ENCODE data around the gene ETS1. TPM values are rescaled to one million over a fixed set of nuclear protein-coding genes. Genes with fewer than 3 reads are reported as not detected.

ETS1 gene
- total RNA-seq, 2 experiments from 2014 or later = 436 to 444 TPM

GRCh38 chr11:128530118-128531074 is 57.0 kb downstream of the ETS1 start:
- DNase-seq = no peak
- no peaks in the 10 kb centered on the region for H3K9me3 Mint-ChIP-seq
- no peak overlapping the region for H3K27ac Mint-ChIP-seq
- no peaks in the 10 kb centered on the region for H3K27me3 Mint-ChIP-seq
- H3K4me3 Mint-ChIP-seq = no peak overlapping the region
- POLR2A ChIA-PET = no interaction called here
- intact Hi-C loops (cut with micrococcal nuclease) = no loop called here
- CTCF ChIA-PET = interaction anchor here (0.5 to 1.3 kb wide), 2 partner anchors 99 to 493 kb away, joined by 3 read pairs; no protein-coding TSS in a partner anchor
- H3K36me3 Mint-ChIP-seq = no peaks in the 10 kb centered on the region
- H3K4me1 Mint-ChIP-seq (ENCODE audit: low read depth) = peaks cover 60% of the 10 kb centered on the region

- intact Hi-C loops (cut with micrococcal nuclease) = loop anchor here (1.0 to 5.0 kb wide), 3 partner anchors 16 to 491 kb away; no protein-coding TSS in a partner anchor
- Mint-ChIP-seq H3K27ac (peak overlapping the region; percentile 26), H3K4me1 (ENCODE audit: low read depth) (peaks cover 65% of the 10 kb centered on the region), H3K9me3 (no peaks in the 10 kb centered on the region), H3K4me3 (no peak overlapping the region), H3K36me3 (no peaks in the 10 kb centered on the region), H3K27me3 (no peaks in the 10 kb centered on the region)
- DNase-seq = no peak
- CTCF ChIA-PET = interaction anchor here (0.6 to 1.5 kb wide), 3 partner anchors 104 to 303 kb away, joined by 3 to 5 read pairs (median 5); no protein-coding TSS in a partner anchor
- POLR2A ChIA-PET = interaction anchor here (1.7 kb wide), 1 partner anchor 239 kb away, joined by 4 read pairs; no protein-coding TSS in a partner anchor
These were observed 59.1 kb downstream of the ETS1 start for GRCh38 chr11:128528294-128528693.

- no peak for DNase-seq
- Mint-ChIP-seq H3K27ac (peak overlapping the region; percentile 96), H3K36me3 (peaks cover 1% of the 10 kb centered on the region), H3K27me3 (no peaks in the 10 kb centered on the region), H3K4me3 (no peak overlapping the region), H3K4me1 (ENCODE audit: low read depth) (peaks cover 68% of the 10 kb centered on the region), H3K9me3 (no peaks in the 10 kb centered on the region)
- CTCF ChIA-PET = interaction anchor here (0.6 to 2.0 kb wide), 3 partner anchors 104 to 369 kb away, joined by 3 to 29 read pairs (median 3); no protein-coding TSS in a partner anchor
- POLR2A ChIA-PET = interaction anchor here (2.7 to 20.0 kb wide), 3 partner anchors 21 to 34 kb away, joined by 13 to 600 read pairs (median 35); no protein-coding TSS in a partner anchor
- intact Hi-C loops (cut with micrococcal nuclease) = loop anchor here (5.0 kb wide), 2 partner anchors 305 to 490 kb away; no protein-coding TSS in a partner anchor
These were observed 60.3 kb downstream of the ETS1 start for GRCh38 chr11:128527046-128527445.

- ChIA-PET CTCF (interaction anchor here (0.6 to 3.8 kb wide), 15 partner anchors 16 to 353 kb away, joined by 3 to 29 read pairs (median 3); no protein-coding TSS in a partner anchor), POLR2A (interaction anchor here (0.6 to 20.0 kb wide), 30 partner anchors 17 to 487 kb away, joined by 3 to 600 read pairs (median 5); no protein-coding TSS in a partner anchor)
- peaks cover 68% of the 10 kb centered on the region for H3K4me1 Mint-ChIP-seq (ENCODE audit: low read depth)
- peak overlapping the region; percentile 96 for H3K27ac Mint-ChIP-seq
- DNase-seq = peak; percentile 53
- no peaks in the 10 kb centered on the region for H3K9me3 Mint-ChIP-seq
- no peaks in the 10 kb centered on the region for H3K27me3 Mint-ChIP-seq
- intact Hi-C loops (cut with micrococcal nuclease) = loop anchor here (1.0 to 5.0 kb wide), 8 partner anchors 26 to 488 kb away; partner anchors contain the start of gene FLI1
- peak overlapping the region; percentile 20 for H3K4me3 Mint-ChIP-seq
- H3K36me3 Mint-ChIP-seq = peaks cover 12% of the 10 kb centered on the region
These were observed 61.7 kb downstream of the ETS1 start for GRCh38 chr11:128525411-128526243.

- Mint-ChIP-seq H3K27me3 (no peaks in the 10 kb centered on the region), H3K36me3 (peaks cover 26% of the 10 kb centered on the region), H3K4me1 (ENCODE audit: low read depth) (peaks cover 56% of the 10 kb centered on the region), H3K9me3 (no peaks in the 10 kb centered on the region), H3K4me3 (peak overlapping the region; percentile 97), H3K27ac (peak overlapping the region; percentile 96)
- DNase-seq = no peak
- CTCF ChIA-PET = interaction anchor here (1.2 to 3.8 kb wide), 4 partner anchors 28 to 108 kb away, joined by 3 to 17 read pairs (median 8); no protein-coding TSS in a partner anchor
- POLR2A ChIA-PET = interaction anchor here (1.0 to 20.0 kb wide), 15 partner anchors 19 to 306 kb away, joined by 3 to 600 read pairs (median 12); no protein-coding TSS in a partner anchor
- intact Hi-C loops (cut with micrococcal nuclease) = loop anchor here (2.0 kb wide), 1 partner anchor 171 kb away; the partner anchor contains the start of gene FLI1
These were observed 63.2 kb downstream of the ETS1 start for GRCh38 chr11:128524172-128524571.

- CTCF ChIA-PET = interaction anchor here (0.7 to 3.8 kb wide), 10 partner anchors 14 to 202 kb away, joined by 3 to 17 read pairs (median 4); partner anchors contain the start of gene FLI1
These were observed 63.7 kb downstream of the ETS1 start for GRCh38 chr11:128523641-128524040.

GRCh38 chr11:128522943-128523518 is 64.3 kb downstream of the ETS1 start:
- H3K27me3 Mint-ChIP-seq = no peaks in the 10 kb centered on the region
- H3K4me1 Mint-ChIP-seq (ENCODE audit: low read depth) = peaks cover 45% of the 10 kb centered on the region
- intact Hi-C loops (cut with micrococcal nuclease) = loop anchor here (1.0 to 2.0 kb wide), 8 partner anchors 16 to 472 kb away; no protein-coding TSS in a partner anchor
- H3K9me3 Mint-ChIP-seq = no peaks in the 10 kb centered on the region
- POLR2A ChIA-PET = interaction anchor here (0.6 to 20.0 kb wide), 29 partner anchors 18 to 307 kb away, joined by 3 to 600 read pairs (median 4); no protein-coding TSS in a partner anchor
- CTCF ChIA-PET = interaction anchor here (0.7 to 3.8 kb wide), 11 partner anchors 14 to 234 kb away, joined by 3 to 17 read pairs (median 4); partner anchors contain the start of gene FLI1
- DNase-seq = peak; percentile 84
- H3K4me3 Mint-ChIP-seq = peak overlapping the region; percentile 97
- peak overlapping the region; percentile 96 for H3K27ac Mint-ChIP-seq
- peaks cover 38% of the 10 kb centered on the region for H3K36me3 Mint-ChIP-seq

More at GRCh38 chr11:128523641-128524040, 63.7 kb downstream of the ETS1 start:
- POLR2A ChIA-PET = interaction anchor here (0.8 to 20.0 kb wide), 22 partner anchors 18 to 307 kb away, joined by 3 to 600 read pairs (median 4); no protein-coding TSS in a partner anchor
- Mint-ChIP-seq H3K4me3 (peak overlapping the region; percentile 97), H3K9me3 (no peaks in the 10 kb centered on the region), H3K4me1 (ENCODE audit: low read depth) (peaks cover 51% of the 10 kb centered on the region), H3K36me3 (peaks cover 32% of the 10 kb centered on the region), H3K27me3 (no peaks in the 10 kb centered on the region), H3K27ac (peak overlapping the region; percentile 96)
- intact Hi-C loops (cut with micrococcal nuclease) = loop anchor here (1.0 to 2.0 kb wide), 8 partner anchors 17 to 472 kb away; partner anchors contain the start of gene FLI1
- no peak for DNase-seq

- ChIA-PET CTCF (interaction anchor here (0.8 to 20.7 kb wide), 9 partner anchors 13 to 308 kb away, joined by 3 to 264 read pairs (median 4); partner anchors contain the start of gene FLI1), POLR2A (interaction anchor here (0.7 to 22.3 kb wide), 34 partner anchors 17 to 308 kb away, joined by 3 to 600 read pairs (median 6); no protein-coding TSS in a partner anchor)
- Mint-ChIP-seq H3K4me3 (peak overlapping the region; percentile 97), H3K36me3 (peaks cover 45% of the 10 kb centered on the region), H3K4me1 (ENCODE audit: low read depth) (peaks cover 42% of the 10 kb centered on the region), H3K27me3 (no peaks in the 10 kb centered on the region), H3K9me3 (no peaks in the 10 kb centered on the region), H3K27ac (peak overlapping the region; percentile 96)
- intact Hi-C loops (cut with micrococcal nuclease) = loop anchor here (1.0 to 2.0 kb wide), 4 partner anchors 15 to 197 kb away; no protein-coding TSS in a partner anchor
- DNase-seq = peak; percentile 94
These were observed 65.1 kb downstream of the ETS1 start for GRCh38 chr11:128522055-128522942.

- peak; percentile 42 for DNase-seq
- H3K27ac Mint-ChIP-seq = peak overlapping the region; percentile 96
- peaks cover 51% of the 10 kb centered on the region for H3K36me3 Mint-ChIP-seq
- intact Hi-C loops (cut with micrococcal nuclease) = loop anchor here (1.0 to 2.0 kb wide), 4 partner anchors 15 to 197 kb away; no protein-coding TSS in a partner anchor
- H3K27me3 Mint-ChIP-seq = no peaks in the 10 kb centered on the region
- peaks cover 41% of the 10 kb centered on the region for H3K4me1 Mint-ChIP-seq (ENCODE audit: low read depth)
- CTCF ChIA-PET = interaction anchor here (0.8 to 20.7 kb wide), 3 partner anchors 59 to 309 kb away, joined by 3 to 264 read pairs (median 3); no protein-coding TSS in a partner anchor
- POLR2A ChIA-PET = interaction anchor here (0.7 to 22.3 kb wide), 17 partner anchors 16 to 231 kb away, joined by 3 to 600 read pairs (median 14); no protein-coding TSS in a partner anchor
- no peaks in the 10 kb centered on the region for H3K9me3 Mint-ChIP-seq
- peak overlapping the region; percentile 97 for H3K4me3 Mint-ChIP-seq
These were observed 65.7 kb downstream of the ETS1 start for GRCh38 chr11:128521682-128522054.

Data from activated CD4-positive, alpha-beta memory T cell treated with anti-CD3 and anti-CD28 coated beads for 36 hours (primary cell).